GM12878 (cell line): ENCODE results near the gene FNTB. TPM values are rescaled to one million over a fixed set of nuclear protein-coding genes. Genes with fewer than 3 reads are reported as not detected.

Experiments used
- ATAC-seq: fragments of 200-7000 bp; cut with Tn5 transposase; 3 replicates; pipeline ENCODE4 v1.9.1; 2020; ENCODE audit warnings: mild to moderate bottlenecking, moderate library complexity
- BruUV-seq: library from RNA; stranded (reverse); fragments of 400-500 nt; replicated peaks from 2 replicates; lab custom pipeline; 2021; lab: Mats Ljungman, UMichigan
- CTCF ChIA-PET: fragments of 300-600 bp; sonication (Branson Sonifier 250); formaldehyde crosslinking; extraction: SDS; loops from one replicate; lab custom pipeline; 2021; ENCODE audit warnings: inconsistent platforms; lab: Yijun Ruan, JAX
- POLR2A ChIA-PET: fragments of 350-600 bp; formaldehyde crosslinking; extraction: SDS; loops from one replicate; lab custom pipeline; 2021; ENCODE audit warnings: inconsistent platforms; lab: Charles Lee
- RAD21 ChIA-PET: fragments of 300-600 bp; sonication (Branson Sonifier 250); formaldehyde crosslinking; loops from one replicate; lab custom pipeline; 2023; ENCODE audit warnings: antibody characterized with exemption; ENCODE audit not compliant: unreplicated experiment; lab: Charles Lee
- SMC1A ChIA-PET: fragments of 300-600 bp; sonication (Branson Sonifier 250); formaldehyde crosslinking; loops from one replicate; lab custom pipeline; 2023; ENCODE audit not compliant: unreplicated experiment, uncharacterized antibody; lab: Charles Lee
- DNase-seq: peaks from one replicate; pipeline ENCODE4 v3.0.0-alpha.2; 2011; ENCODE audit warnings: low read depth, low spot score
- FAIRE-seq: peaks from 3 replicates; lab custom pipeline; 2011; peaks lifted over from hg19 to GRCh38; lab: Jason Lieb, UNC
- H2AFZ ChIP-seq: 2 replicates; pipeline ENCODE4 v1.6.0; 2011; ENCODE audit warnings: low read depth, low read length, control low read depth; ENCODE audit not compliant: control insufficient read depth
- H3K27ac ChIP-seq: 2 replicates; pipeline ENCODE4 v1.5.1; 2011; ENCODE audit warnings: control low read depth; ENCODE audit not compliant: control insufficient read depth, insufficient read depth
- H3K27me3 ChIP-seq, 2 experiments: replicated peaks in 1 of 2; 2 replicates each; pipeline versions ENCODE4 v1.6.0 to v1.6.1; 2011; ENCODE audit warnings: low read length in 1 of 2; ENCODE audit not compliant: control insufficient read depth in 2 of 2, insufficient read depth in 2 of 2
- H3K36me3 ChIP-seq, 2 experiments: 2 replicates each; pipeline ENCODE4 v1.5.1; 2011; ENCODE audit warnings: low read length in 1 of 2; ENCODE audit not compliant: control insufficient read depth in 2 of 2, insufficient read depth in 2 of 2
- H3K4me1 ChIP-seq: 2 replicates; pipeline ENCODE4 v1.6.1; 2011; ENCODE audit warnings: mild to moderate bottlenecking, low read length, moderate library complexity, mixed read lengths; ENCODE audit not compliant: control insufficient read depth, insufficient read depth
- H3K4me2 ChIP-seq: 2 replicates; pipeline ENCODE4 v1.6.0; 2011; ENCODE audit warnings: control low read depth; ENCODE audit not compliant: control insufficient read depth, insufficient read depth
- H3K4me3 ChIP-seq: fragments of 200-600 bp; sonication (generic); 2 replicates; pipeline ENCODE4 v1.5.1; 2016
- H3K79me2 ChIP-seq: 2 replicates; pipeline ENCODE4 v1.6.0; 2011; ENCODE audit warnings: low read length; ENCODE audit not compliant: control insufficient read depth, insufficient read depth
- H3K9ac ChIP-seq: 2 replicates; pipeline ENCODE4 v1.8.0; 2011; ENCODE audit warnings: low read length, control low read depth, mixed read lengths; ENCODE audit not compliant: control insufficient read depth, insufficient read depth
- H3K9me3 ChIP-seq: replicated peaks from 3 replicates; pipeline ENCODE4 v1.5.1; 2011; ENCODE audit warnings: mild to moderate bottlenecking, low read length; ENCODE audit not compliant: control insufficient read depth, insufficient read depth
- H4K20me1 ChIP-seq: 2 replicates; pipeline ENCODE4 v1.6.0; 2011; ENCODE audit not compliant: control insufficient read depth, insufficient read depth
- CEBPZ ChIP-seq: fragments of 150-350 bp; IDR thresholded peaks from 2 replicates; pipeline ENCODE4 v1.6.1; 2016; ENCODE audit warnings: low read depth, low read length
- CREB1 ChIP-seq: IDR thresholded peaks from 2 replicates; pipeline ENCODE4 v1.6.1; 2012; ENCODE audit warnings: low read depth, mild to moderate bottlenecking, inconsistent platforms
- DPF2 ChIP-seq: fragments of 450-650 bp; IDR thresholded peaks from 2 replicates; pipeline ENCODE4 v1.6.1; 2017; ENCODE audit warnings: mild to moderate bottlenecking
- GABPA ChIP-seq: IDR thresholded peaks from 2 replicates; pipeline ENCODE4 v1.6.1; 2014; ENCODE audit warnings: antibody characterized with exemption, low read depth, mild to moderate bottlenecking, inconsistent platforms
- HDAC2 ChIP-seq: fragments of 200-600 bp; sonication (generic); IDR thresholded peaks from 2 replicates; pipeline ENCODE4 v1.6.1; 2017
- IRF3 ChIP-seq: fragments of 450-650 bp; IDR thresholded peaks from 2 replicates; pipeline ENCODE4 v1.6.1; 2014; ENCODE audit warnings: mild to moderate bottlenecking
- MEF2A ChIP-seq: IDR thresholded peaks from 2 replicates; pipeline ENCODE4 v1.6.1; 2011; ENCODE audit warnings: low read depth, mild to moderate bottlenecking, low read length, moderate library complexity; ENCODE audit not compliant: insufficient read depth
- NFXL1 ChIP-seq: fragments of 450-650 bp; IDR thresholded peaks from 2 replicates; pipeline ENCODE4 v1.6.1; 2017; ENCODE audit warnings: antibody characterized with exemption, mild to moderate bottlenecking, borderline replicate concordance
- NR2C2 ChIP-seq: IDR thresholded peaks from 2 replicates; pipeline ENCODE4 v1.6.1; 2011; ENCODE audit warnings: borderline replicate concordance, low read depth; ENCODE audit not compliant: control insufficient read depth, insufficient read length
- POU2F2 ChIP-seq: IDR thresholded peaks from 3 replicates; pipeline ENCODE4 v1.6.1; 2011; ENCODE audit warnings: low read depth, mild to moderate bottlenecking, low read length, borderline replicate concordance
- RB1 ChIP-seq: fragments of 450-650 bp; formaldehyde crosslinking; IDR thresholded peaks from 2 replicates; pipeline ENCODE4 v1.6.1; 2017; ENCODE audit warnings: mild to moderate bottlenecking, borderline replicate concordance
- RFX5 ChIP-seq: IDR thresholded peaks from 2 replicates; pipeline ENCODE4 v1.6.1; 2011; ENCODE audit warnings: low read depth, low read length, improper control_type of control experiment
- SMARCA5 ChIP-seq: fragments of 450-650 bp; IDR thresholded peaks from 2 replicates; pipeline ENCODE4 v1.6.1; 2017; ENCODE audit warnings: mild to moderate bottlenecking
- SMC3 ChIP-seq: IDR thresholded peaks from 2 replicates; pipeline ENCODE4 v1.6.1; 2011; ENCODE audit warnings: low read length, improper control_type of control experiment, borderline replicate concordance
- SREBF1 ChIP-seq: IDR thresholded peaks from 2 replicates; pipeline ENCODE4 v1.6.1; 2012; ENCODE audit warnings: mild to moderate bottlenecking, low read length
- STAT3 ChIP-seq: IDR thresholded peaks from 2 replicates; pipeline ENCODE4 v1.6.1; 2011; ENCODE audit warnings: low read depth, low read length, improper control_type of control experiment
- TCF3 ChIP-seq: IDR thresholded peaks from 2 replicates; pipeline ENCODE4 v1.6.1; 2012; ENCODE audit warnings: low read depth, mild to moderate bottlenecking, low read length, borderline replicate concordance; ENCODE audit not compliant: insufficient read depth
- USF2 ChIP-seq: IDR thresholded peaks from 2 replicates; pipeline ENCODE4 v1.6.1; 2011; ENCODE audit warnings: low read depth, low read length, improper control_type of control experiment, borderline replicate concordance
- ZNF384 ChIP-seq: IDR thresholded peaks from 2 replicates; pipeline ENCODE4 v1.6.1; 2012; ENCODE audit warnings: low read depth, mild to moderate bottlenecking, low read length, improper control_type of control experiment, borderline replicate concordance
- WGBS: methylation state at CpG from one replicate; pipeline ENCODE4 v1.1.6; 2016; ENCODE audit warnings: low lambda C conversion rate; ENCODE audit not compliant: insufficient replicate concordance, insufficient coverage; ENCODE audit errors: missing lambda C conversion rate; 5-methylcytosine and 5-hydroxymethylcytosine counted together
- in situ Hi-C: fragments of 300-500 bp; cut with MboI; formaldehyde crosslinking; loops from 9 replicates; pipeline ENCODE4 v1.14.3; 2018; ENCODE audit warnings: mixed read lengths
- intact Hi-C: fragments of 100-400 bp; cut with micrococcal nuclease; formaldehyde crosslinking; loops from one replicate; pipeline ENCODE4 v1.14.2; 2022; ENCODE audit not compliant: unreplicated experiment
- polyA plus RNA-seq, 11 experiments: library from polyadenylated mRNA; depleted of rRNA in 4 of 11; unstranded in 6 of 11; stranded (reverse) in 5 of 11; fragments of >200 nt; fragmentation: Nextera tagmentation in 4 of 11; fragmentation: Illumina TruSeq in 1 of 11; extraction: Ambion mirVana in 4 of 11; extraction: Trizol in 1 of 11; gene quantifications; 1 replicate in 1 of 11; 2 replicates in 10 of 11; pipeline versions ENCODE4 v1.2.1 to v1.2.3, GENCODE V29; 2011 to 2016; ENCODE audit warnings: inconsistent platforms in 2 of 11, missing spikeins in 2 of 11, low read depth in 1 of 11
- total RNA-seq, 4 experiments: library from RNA; depleted of rRNA in 3 of 4; stranded (reverse); fragments of >200 nt in 3 of 4; fragmentation: Illumina TruSeq in 1 of 4; extraction: Trizol in 1 of 4; gene quantifications; 2 replicates each; pipeline versions ENCODE4 v1.2.1 to v1.2.3, GENCODE V29; 2013 to 2021

Gene FNTB
- total and polyA plus RNA-seq, 10 of the 15 experiments (the other 5 are each of a cell fraction or from before 2014, with no cell fraction given) = 10.4 to 25.1 (median 16.7) TPM

- ChIA-PET POLR2A (interaction anchor here (0.6 to 1.5 kb wide), 3 partner anchors 13 to 324 kb away, joined by 3 to 4 read pairs (median 4); no protein-coding TSS in a partner anchor), RAD21 (interaction anchor here (0.6 to 1.4 kb wide), 3 partner anchors 9 to 54 kb away, joined by 3 to 6 read pairs (median 3); partner anchors contain the start of gene FNTB), SMC1A (interaction anchor here (0.6 to 1.9 kb wide), 2 partner anchors 19 to 56 kb away, joined by 4 to 5 read pairs; no protein-coding TSS in a partner anchor), CTCF (interaction anchor here (0.7 to 2.4 kb wide), 4 partner anchors 12 to 220 kb away, joined by 3 to 5 read pairs (median 4); no protein-coding TSS in a partner anchor)
- H4K20me1 ChIP-seq = no peaks in the 10 kb centered on the region
- DNase-seq (no peak), FAIRE-seq (no peak), ATAC-seq (no peak)
- H3K27ac ChIP-seq = no peak overlapping the region
- 88% methylated on average over 9 of the region's 9 CpGs for WGBS
- TF ChIP-seq SREBF1 (no peak), POU2F2 (no peak), USF2 (no peak), SMC3 (no peak), IRF3 (no peak), RFX5 (no peak), SMARCA5 (no peak), GABPA (no peak), MEF2A (no peak), HDAC2 (no peak), ZNF384 (no peak), DPF2 (no peak), CREB1 (no peak), RB1 (no peak), CEBPZ (no peak), TCF3 (no peak), STAT3 (no peak), NFXL1 (no peak), NR2C2 (no peak)
- no peaks in the 10 kb centered on the region for H3K9me3 ChIP-seq
- in situ Hi-C loops = no loop called here
- H3K4me1 ChIP-seq = peaks cover 6% of the 10 kb centered on the region; the same call in 1 of the 2 replicates
- H3K9ac ChIP-seq = no peak overlapping the region
- BruUV-seq = no TSS peak
- intact Hi-C loops = no loop called here
- no peaks in the 10 kb centered on the region for H3K79me2 ChIP-seq
- H3K36me3 ChIP-seq = peaks cover 7 to 12% of the 10 kb centered on the region in 2 experiments
- H3K4me3 ChIP-seq = no peak overlapping the region
- no peak overlapping the region for H3K4me2 ChIP-seq
- no peaks in the 10 kb centered on the region for H3K27me3 ChIP-seq
- H2AFZ ChIP-seq = no peak overlapping the region
Observed at GRCh38 chr14:65040666-65041433, 54.2 kb downstream of the FNTB start.
